ENCODE results near the gene FBXO3. TPM values are rescaled to one million over a fixed set of nuclear protein-coding genes. Genes with fewer than 3 reads are reported as not detected.

FBXO3 gene
- total RNA-seq, 1 experiment from 2014 or later: 41.7 TPM

DNA sequence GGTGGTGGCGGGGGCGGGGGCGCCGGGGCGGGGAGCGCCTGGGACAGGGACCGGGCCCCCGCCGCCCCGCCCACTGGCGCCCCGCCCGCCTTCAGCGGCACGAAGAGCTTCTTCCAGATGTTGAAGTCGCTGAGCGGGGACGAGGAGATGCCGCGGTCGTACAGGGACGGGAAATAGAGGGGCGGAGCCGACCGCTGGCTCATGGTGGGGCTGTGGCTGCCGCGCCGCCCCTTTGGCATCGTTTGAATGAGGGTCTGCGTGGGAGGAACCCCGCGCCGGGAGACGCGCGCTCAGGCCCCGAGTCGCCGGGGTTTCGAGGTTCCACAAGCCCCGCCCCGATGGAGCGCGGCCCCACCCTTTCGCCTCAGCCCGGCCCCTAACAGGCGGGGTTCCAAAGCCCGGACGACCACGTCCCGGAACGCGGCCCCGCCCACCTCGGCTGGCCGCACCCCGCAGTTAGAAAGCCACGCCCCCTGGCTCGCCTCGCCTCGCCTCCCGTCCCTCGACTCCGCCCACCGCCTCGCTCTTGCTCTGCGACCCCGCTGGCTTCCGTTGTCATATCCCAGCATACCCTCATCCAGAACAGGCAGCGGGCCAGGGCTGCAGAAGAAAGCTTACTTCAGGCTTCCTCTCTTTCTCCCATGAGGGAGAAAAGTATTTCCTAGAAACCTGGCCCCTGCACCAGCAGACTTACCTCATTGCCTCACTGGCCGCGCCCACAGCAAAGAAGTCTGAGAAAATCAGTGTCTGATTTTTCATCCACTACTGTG lies 73.6 kb downstream of the FBXO3 start, which contains the start of gene C11orf91:
Gene C11orf91 (minus strand): TSS at position 325 of the 770 bp plus-strand sequence. CDS start 86 bp downstream, at position 239.
- Histone ChIP-seq H3K4me3 (peak within 1 kb of the TSS; percentile 52), H3K9me3 (no peaks in the 10 kb centered on the region), H3K36me3 (peaks cover 20% of the 10 kb centered on the region), H3K27me3 (no peaks in the 10 kb centered on the region)
- DNase-seq: peak; percentile 97

DNA sequence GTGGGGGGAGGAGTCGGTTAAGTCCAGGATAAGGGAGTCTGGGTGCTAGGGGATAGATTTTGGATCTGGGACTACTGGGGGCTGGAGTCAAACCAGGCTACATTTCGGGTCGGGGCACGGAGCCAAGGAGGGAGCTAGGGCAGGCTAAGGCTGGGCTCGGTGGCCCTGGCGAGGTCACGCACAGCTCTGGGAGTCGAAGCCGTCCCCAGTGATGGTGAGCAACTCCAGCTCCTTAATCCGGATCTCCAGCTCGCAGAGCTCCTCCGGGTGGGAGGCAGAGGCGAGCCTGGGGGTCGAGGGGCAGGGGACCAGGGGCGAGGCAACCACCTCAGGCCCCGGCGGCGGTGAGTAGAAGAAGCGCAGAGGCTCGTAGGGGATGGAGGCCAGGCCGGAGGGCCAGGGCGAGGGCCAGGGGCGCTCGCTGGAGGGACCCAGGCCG lies 74.2 kb downstream of the FBXO3 start:
- DNase-seq: no peak

DNA sequence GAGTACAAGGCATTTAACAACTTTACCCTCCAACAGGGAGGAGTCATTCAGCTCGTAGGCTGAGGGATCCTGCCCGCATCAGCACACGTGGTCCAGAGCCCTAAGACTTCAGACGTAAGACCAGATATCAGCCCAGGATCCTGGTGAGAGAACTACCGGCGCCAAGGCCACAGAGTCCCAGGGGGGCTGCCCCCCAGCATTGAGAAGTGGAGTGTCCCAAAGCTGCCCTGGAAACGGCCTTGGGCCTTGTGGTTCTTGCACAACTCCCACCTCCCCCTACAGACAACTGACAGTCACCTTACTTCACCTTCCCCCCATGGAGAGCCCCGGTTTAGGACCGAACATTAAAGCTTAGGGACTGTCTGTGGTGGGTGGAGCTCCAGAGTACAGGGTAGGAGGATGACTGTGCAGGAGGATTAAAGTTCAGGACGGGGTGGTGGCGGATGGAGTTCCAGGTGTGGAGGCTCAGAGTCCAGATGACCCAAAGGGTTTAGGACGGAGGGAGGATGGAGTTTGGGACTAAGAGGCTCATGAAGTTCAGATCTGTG lies 74.7 kb downstream of the FBXO3 start:
- H3K9me3 ChIP-seq: no peaks in the 10 kb centered on the region
- H3K36me3 ChIP-seq: peaks cover 9% of the 10 kb centered on the region
- no peak overlapping the region for H3K4me3 ChIP-seq

More for the DNA sequence above, 74.2 kb downstream of the FBXO3 start:
- no peaks in the 10 kb centered on the region for H3K27me3 ChIP-seq
- peaks cover 14% of the 10 kb centered on the region for H3K36me3 ChIP-seq
- H3K4me3 ChIP-seq: peak overlapping the region; percentile 52
- H3K9me3 ChIP-seq: no peaks in the 10 kb centered on the region

DNA sequence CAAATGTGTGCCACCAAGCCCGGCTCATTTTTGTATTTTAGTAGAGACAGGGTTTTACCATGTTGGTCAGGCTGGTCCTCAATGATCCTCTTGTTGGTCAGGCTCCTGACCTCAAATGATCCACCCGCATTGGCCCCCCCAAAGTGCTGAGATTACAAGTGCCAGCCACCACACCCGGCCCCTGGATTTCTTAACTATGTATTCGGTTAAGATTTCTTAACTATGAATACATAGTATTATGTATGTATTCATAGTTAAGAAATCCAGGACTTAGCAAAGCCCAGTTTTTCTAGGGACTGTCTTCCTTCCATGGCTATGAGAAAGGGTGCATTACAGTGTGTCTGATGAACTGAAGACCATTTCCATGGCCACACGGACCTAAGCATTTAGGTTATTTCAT lies 75.4 kb downstream of the FBXO3 start:
- H3K27me3 ChIP-seq: no peaks in the 10 kb centered on the region
- DNase-seq: no peak
- no peaks in the 10 kb centered on the region for H3K9me3 ChIP-seq
- H3K4me3 ChIP-seq: no peak overlapping the region
- H3K36me3 ChIP-seq: peaks cover 3% of the 10 kb centered on the region; the same call in 1 of the 2 replicates

More for the DNA sequence above, 74.7 kb downstream of the FBXO3 start:
- DNase-seq: no peak
- no peaks in the 10 kb centered on the region for H3K27me3 ChIP-seq

DNA sequence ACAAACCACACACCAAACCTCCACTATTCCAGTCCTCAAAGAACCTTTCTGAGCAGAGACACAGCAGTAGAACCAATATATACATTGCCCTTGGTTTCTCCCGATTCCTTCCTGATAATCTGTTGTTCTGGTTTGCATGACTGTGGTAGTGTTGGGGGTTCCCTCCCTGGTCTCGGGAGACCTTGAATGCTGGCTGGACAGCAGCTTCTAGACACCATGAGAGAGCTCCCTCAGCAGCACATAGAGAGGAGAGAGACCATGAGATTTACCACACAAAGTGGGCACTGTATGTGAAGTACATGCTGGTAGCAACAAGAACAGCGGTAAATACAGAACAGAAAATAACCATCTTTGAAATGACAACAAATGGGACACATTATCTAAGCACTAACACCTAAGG lies 76.3 kb downstream of the FBXO3 start:
- Histone ChIP-seq H3K27me3 (no peaks in the 10 kb centered on the region), H3K4me3 (no peak overlapping the region), H3K9me3 (no peaks in the 10 kb centered on the region), H3K36me3 (no peaks in the 10 kb centered on the region)
- no peak for DNase-seq

DNA sequence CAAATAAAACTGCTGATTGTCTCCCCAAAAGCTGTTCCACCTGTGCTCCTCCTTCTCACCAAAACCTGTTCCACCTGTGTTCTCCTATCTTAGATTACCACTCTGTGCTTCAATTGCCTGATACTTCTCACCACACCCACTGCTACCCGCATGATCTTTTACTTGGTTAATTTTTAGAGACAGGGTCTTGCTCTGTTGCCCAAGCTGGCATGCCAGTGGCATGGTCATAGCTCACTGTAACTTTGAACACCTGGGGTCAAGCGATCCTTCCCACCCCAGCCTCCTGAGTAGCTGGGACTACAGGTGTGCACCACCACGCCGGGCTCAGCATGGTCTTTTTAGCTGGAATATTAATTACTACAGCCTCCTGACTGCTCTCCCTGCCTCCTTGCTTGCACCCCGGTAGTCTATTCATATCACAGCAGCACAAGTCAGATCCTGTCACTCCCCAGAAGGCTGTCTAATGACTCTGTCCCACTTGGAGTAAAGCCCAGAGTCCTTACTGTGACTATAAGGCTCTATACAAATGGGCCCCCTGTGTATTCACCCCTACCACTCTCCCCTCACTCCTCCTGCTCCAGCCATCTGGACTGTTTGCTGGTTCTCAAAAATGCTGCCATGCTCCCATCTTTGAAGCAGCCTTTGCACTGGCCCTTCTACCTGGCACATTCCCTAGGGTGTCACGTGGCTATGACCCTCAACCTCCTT lies 77.2 kb downstream of the FBXO3 start:
- Histone ChIP-seq H3K9me3 (no peaks in the 10 kb centered on the region), H3K4me3 (no peak overlapping the region), H3K36me3 (no peaks in the 10 kb centered on the region), H3K27me3 (no peaks in the 10 kb centered on the region)
- DNase-seq: no peak

DNA sequence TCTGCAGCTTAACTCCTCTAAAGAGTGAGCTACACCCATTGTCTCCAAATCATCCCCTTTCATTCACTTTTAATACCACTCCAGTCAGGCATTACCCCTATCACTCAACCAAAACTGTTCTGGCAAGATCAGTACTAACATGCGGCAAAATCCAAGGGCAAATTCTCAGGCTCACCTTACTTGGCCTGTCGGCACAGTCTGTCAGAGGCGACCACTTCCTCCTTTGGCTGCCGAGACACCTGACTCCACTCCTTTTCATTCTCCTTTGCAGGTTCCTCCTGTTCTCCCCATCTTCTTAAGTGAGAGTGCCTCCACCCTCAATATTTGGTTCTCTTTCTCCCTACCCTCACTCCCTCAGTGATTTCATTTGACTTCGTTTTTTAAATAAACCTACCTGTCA lies 77.9 kb downstream of the FBXO3 start:
- H3K36me3 ChIP-seq: no peaks in the 10 kb centered on the region
- H3K9me3 ChIP-seq: no peaks in the 10 kb centered on the region
- no peak overlapping the region for H3K4me3 ChIP-seq
- no peak for DNase-seq
- H3K27me3 ChIP-seq: no peaks in the 10 kb centered on the region

DNA sequence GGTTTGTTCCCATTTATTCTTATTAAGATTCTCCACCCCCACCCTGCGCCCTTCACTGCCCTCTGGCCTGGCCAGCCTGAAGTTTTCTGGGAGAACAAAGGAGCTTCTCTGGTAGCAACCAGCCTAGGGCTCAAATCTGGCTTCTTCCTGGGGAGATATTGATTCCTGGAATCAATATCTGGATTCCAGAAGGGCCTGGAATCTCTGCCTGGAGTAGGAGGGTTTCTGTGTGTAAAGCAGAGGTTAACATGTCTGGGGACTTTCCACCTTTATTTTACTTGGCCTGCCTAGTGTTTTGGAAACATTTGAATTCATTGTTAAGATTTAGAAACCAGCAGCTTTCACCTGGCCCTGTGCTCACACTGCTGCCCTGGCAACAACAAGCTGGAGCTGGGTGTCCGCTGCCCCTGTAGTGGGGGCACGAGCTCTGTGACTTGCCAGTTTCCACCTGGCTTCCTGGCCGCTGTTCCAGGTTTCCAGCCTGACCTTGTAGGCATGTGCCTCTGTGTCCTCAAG lies 79.2 kb downstream of the FBXO3 start:
- no peaks in the 10 kb centered on the region for H3K9me3 ChIP-seq
- no peaks in the 10 kb centered on the region for H3K27me3 ChIP-seq
- H3K4me3 ChIP-seq: no peak overlapping the region
- DNase-seq: no peak
- no peaks in the 10 kb centered on the region for H3K36me3 ChIP-seq

DNA sequence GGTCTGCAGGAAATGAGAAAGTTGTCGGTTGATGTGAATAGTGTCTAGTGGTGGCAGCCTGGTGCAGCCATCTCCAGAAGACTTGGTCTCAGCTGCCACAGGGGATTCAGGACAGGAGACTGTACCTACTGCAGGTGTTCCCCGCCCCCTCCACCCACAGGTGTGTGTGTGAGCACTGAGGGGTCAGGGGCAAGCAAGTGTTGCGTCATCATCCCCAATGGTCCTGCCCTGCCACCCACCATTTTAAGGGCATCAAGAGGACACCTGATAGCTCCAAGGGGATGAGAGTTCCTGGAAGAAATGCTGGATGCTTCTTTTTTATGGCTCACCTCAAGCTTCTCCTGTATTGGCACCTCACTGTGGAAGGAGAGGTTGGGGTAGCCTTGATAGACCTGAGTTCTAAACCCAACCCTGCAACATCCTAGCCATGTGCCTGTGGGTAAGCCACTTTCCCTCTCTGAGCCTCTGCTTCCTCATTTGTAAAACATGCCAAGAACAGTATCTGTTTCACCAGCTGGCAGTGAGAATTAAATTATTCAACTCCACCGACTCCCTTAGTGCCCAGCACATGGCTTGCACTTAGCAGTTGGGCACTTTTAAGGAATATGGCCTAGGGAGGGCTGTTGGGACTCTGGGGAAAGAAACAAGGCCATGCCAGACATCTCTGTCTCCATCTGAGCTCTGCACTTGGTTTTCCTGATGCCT lies 79.8 kb downstream of the FBXO3 start:
- Histone ChIP-seq H3K27me3 (no peaks in the 10 kb centered on the region), H3K36me3 (no peaks in the 10 kb centered on the region), H3K4me3 (no peak overlapping the region), H3K9me3 (no peaks in the 10 kb centered on the region)
- DNase-seq: no peak

DNA sequence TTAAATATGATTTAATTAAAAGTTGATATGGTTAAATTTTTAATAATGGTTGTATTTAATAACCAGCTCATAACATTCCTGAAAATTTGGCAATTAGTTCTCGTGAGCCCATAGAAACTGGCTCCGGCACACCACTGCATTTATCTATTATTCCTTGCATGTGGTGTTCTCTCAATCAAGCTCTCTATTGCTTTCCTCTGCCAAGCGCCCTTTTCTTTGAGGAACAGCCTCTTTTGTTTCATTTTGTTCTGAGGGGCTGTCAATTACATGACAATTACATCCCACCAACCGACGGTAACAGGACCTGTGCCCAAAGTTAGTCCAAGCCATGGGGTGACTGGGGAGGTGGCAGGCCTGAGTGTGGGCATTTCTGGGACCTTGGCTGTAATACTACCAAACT lies 81.8 kb downstream of the FBXO3 start:
- H3K9me3 ChIP-seq: no peaks in the 10 kb centered on the region
- DNase-seq: no peak
- H3K36me3 ChIP-seq: no peaks in the 10 kb centered on the region
- H3K4me3 ChIP-seq: no peak overlapping the region
- H3K27me3 ChIP-seq: no peaks in the 10 kb centered on the region

DNA sequence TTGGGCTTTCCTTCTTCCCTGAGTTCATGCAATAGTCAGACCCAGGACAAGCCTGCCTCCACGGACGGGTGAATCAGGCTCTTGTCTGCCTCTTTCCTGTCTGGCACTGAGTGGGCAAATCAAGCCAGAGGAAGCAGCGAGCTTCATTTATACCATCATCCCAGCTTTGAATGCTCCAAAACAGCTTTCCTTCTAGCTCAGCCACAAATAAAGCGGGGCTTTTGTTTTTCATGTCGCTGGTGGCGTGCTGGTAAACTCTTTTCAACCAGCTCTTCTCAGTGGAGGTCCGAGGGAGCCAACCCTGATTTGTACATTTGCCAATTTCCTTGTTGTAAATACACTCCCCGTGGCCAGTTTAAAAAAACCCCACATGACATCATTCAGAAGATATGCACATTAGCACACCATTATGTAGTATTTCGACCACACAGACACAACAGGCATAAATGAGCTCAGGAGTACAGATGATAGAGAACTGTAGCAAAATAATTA lies 82.3 kb downstream of the FBXO3 start:
- H3K4me3 ChIP-seq: peak overlapping the region; percentile 3; the same call in 1 of the 2 replicates
- H3K36me3 ChIP-seq: no peaks in the 10 kb centered on the region
- peak; percentile 93 for DNase-seq
- H3K27me3 ChIP-seq: no peaks in the 10 kb centered on the region
- no peaks in the 10 kb centered on the region; the same call in 1 of the 2 replicates for H3K9me3 ChIP-seq

DNA sequence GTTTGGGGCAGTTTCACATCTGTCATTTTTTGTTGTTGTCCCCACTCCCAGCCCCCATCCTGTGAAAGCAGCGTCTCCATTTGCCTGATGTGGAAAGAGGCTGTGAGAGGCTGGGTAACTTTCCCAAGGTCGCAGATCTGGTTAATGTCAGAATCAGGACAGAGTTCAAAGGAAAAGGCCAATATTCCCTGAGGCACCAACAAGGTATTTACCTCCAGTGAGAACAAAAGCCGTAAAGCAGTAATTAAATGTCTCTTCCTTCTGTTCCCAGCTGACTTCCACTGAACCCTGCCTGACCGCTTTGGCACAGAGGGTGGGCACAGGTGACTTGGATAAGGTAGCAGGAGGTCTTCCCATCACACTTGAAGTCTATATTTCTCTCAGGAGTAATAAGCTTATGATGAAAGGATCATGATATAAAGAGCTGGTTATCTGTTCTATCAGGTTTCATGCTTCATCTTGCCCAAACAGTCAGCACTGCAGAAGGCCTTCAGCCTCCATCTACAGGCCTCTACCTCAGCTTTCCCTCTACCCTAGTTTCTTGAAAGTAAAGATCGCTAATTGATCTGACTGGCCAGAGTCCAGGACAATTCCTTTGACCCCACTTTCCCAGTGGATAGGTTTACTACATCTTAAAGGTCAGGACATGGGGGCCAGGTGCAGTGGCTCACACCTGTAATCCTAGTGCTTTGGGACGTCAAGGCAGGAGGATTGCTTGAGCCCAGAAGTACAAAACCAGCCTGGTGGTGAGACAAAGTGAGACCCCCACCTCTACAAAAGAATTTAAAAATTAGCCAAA lies 83.1 kb downstream of the FBXO3 start:
- Histone ChIP-seq H3K27me3 (no peaks in the 10 kb centered on the region), H3K36me3 (no peaks in the 10 kb centered on the region), H3K9me3 (no peaks in the 10 kb centered on the region; the same call in 1 of the 2 replicates), H3K4me3 (peak overlapping the region; percentile 3; the same call in 1 of the 2 replicates)
- DNase-seq: no peak

Data from MG63 (cell line).